ENCODE measurements around the gene PHEX.

PHEX gene

DNA sequence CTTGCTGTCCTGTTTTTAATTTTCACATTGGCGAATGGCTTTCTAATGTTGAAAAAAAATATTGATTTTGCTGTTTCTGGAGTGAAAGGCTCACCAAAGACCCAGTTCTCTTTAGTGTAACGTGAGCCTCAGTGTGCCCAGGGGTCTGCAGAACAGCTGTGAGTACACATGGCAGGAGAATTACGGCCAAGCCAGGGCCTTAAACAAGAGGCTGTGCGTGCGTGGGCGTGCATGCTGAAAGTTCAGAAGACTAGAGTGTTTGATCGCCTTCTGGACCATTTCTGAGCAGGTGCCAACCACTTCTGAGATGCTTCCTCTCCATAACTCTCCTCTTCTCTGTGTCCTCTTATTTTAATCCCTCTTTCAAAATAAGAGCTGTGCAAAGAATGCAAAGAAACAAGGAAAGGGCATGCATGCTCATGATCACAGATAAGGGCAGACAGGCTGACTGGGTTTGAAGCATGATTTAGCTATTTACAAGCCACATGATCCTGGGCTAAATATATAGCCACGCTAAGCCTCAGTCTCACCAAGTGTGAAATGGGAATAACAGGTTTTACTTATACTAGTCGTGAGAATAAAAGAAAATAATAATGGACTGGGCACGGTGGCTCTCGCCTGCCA lies 9.9 kb downstream of the PHEX start:
- DNase-seq, result no peak

DNA sequence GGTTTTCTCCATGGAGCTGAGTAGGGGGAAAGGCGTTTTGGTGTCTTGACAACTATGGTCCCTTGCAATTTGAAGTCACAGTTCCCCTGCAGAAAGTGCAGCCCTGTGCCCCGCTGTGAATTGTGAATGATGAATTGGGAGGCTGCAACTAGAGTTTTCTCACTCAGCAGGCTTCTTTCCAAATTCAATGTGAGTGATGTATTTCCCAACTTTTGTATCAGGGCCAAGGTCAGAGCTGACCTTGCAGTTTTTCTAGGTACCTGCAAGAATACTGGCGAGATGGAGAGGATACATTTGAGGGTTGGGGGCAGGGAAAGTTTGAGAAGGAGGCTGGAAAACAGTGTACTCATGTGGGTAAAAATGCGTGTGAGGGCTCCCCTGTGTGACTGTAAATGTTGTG lies 11.7 kb downstream of the PHEX start:
- no peak for DNase-seq

DNA sequence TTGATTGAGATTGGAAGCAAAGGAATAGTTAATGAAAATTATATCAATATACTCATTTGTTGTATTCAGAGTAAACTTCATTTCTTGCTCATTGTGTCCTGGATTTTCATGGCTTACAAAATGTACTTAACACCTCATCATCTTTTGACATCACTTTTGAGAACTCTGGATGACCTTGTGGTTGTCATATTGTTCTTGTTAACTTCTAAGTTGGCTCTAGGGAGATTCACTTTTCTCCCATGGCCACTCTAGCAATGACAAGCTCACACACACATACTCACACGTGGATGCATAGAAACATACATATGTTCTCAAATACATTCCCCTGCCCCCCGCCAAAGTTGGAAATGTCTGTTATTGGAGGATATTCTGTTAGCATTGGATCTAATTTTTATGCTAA lies 15.3 kb downstream of the PHEX start:
- no peak for DNase-seq

DNA sequence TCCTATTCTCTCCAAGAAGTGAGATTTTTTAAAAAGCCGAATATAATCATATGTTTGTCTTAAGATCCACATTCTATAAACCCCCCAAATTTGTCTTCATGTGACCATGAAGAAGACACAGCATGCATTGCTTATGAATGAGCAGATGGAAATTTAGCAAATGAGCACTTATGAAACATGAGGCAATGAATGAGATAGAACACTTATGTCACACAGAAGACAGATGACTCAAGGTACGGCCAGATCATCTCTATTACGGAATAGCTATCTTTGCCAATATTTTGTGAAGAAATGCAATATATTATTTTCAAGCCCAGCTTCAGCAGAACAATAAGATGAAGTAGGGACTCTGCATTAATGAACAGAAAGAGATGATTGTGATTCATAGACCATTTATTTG lies 21.4 kb downstream of the PHEX start:
- DNase-seq, result no peak

DNA sequence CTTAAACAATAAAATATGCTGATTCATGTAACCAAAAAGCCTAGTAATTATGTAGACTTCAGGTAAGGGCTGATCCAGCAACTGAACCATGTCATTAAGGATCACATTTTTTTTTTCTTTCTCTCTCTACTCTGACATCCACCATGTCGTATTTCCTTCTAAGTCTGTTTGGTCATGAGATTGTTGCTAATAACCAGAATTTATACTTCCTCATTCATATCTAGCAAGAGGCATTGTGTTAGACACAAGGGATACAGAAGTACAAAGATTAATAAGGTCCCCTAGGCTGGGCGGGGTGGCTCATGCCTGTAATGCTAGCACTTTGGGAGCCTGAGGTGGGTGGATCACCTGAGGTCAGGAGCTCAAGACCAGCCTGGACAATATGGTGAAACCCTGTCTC lies 24.1 kb downstream of the PHEX start:
- DNase-seq, result no peak

DNA sequence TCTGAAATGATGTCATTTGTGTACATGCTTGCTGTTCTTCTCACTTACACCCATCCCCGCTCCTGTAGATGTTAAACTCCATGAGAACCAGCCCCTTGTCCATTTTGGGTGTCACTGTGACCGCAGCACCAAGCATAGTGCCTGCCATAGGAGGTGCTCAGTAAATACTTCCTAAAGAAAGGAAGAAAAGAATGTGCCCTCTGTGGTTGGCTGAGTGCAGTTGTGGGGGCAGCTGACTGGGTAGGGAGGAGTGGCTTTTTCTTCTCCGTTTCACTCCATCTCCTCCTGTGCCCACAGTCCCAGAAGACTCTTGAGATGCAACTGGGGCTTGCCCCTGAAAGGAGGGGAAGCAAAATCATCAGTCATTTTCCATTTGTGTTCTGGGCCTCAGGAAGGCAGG lies 25.5 kb downstream of the PHEX start:
- DNase-seq, result no peak

DNA sequence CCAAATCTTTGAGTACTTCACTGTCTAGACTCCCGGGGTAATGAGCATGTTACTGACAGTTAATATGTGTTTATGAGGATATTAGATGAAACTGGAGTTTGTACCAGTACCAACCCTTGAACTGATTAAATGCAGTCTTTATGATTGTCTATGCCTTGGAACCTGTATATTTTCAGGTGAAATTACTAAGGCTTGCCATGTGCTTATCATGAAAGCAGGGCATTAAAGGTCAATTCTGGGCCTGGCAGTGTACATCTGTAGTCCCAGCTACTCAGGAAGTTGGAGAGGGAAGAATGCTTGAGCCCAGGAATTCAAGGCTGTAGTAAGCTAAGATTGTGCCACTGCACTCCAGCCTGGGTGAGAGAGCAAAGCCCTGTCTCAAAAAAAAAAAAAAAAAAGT lies 27.6 kb downstream of the PHEX start:
- DNase-seq, result no peak

DNA sequence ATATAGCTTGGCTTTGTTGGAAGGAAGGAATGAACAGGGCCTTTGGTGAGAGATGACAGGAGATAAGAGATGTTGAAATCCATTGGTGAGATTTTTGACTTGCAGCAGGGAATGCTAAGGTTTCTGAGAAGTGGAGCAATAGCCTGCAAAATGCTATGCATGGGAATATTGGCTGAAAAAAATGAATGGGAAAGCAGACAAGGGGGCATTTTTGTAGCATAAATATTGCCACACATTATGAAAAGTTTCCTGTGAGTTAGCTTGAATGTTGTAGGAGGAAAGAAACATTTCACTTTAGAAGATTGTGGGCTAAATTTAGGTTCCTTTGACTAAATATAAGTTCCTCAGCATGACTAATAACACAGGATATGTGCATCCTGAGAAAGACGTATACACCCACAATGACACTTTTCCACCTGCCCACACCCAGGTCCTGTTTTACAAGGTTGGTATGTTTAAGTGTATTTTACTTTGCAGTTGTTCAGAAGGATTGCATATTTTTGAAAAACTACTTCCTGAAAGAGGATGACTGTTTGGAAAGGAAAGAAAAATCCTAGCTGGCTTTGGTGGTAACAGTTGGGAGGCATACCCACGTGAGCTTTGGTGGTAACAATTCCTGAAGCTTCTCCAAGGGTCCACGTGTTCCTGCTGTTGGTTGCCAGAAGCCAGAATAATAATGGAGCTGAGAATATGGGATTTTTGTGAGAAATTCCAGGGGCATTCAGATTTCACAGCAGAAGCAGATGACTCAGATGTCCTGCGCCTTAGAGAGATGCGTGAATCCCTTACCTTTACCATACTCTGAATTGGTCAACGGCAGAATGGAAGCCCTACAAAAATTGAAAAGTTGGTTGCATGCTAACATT lies 28.5 kb downstream of the PHEX start:
- no peak for DNase-seq

DNA sequence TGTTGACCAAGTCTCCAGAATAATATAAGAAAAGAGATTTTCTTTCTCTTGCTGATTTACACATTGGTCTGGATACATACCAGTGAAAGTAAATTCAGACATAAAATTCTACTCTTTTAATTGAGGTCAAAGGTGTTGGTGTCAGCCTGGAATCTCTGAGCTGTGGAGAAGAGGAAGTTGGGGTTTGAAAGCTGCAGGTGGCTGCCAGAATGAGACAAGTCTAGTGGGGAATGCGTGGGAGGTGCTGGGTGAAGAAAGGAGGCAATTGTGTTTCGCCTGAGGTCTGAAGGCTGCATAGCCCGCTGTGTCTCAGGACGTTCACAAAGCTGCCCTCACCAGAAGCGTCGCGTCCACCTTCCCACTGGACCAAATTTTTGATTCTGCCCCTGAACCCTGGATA lies 31.2 kb downstream of the PHEX start:
- DNase-seq, result no peak

DNA sequence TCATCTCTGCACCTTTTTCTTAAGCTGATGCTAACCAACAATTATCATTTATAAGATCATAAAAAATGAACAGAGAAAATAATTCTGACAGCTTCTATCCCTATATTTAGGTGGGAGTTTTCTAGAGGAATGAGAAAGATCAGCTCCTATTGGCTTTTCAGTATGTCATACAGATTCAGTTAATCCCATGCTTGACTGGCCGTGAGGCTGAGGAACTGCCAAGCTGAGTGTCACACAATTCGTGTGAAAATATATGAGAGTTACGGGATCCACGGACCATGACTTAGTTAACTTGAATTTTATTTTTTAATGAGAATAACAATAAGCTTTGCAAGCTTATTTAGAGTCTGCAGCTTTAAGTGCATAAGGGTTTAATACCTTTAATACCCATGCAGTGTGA lies 37.5 kb downstream of the PHEX start:
- no peak for DNase-seq

DNA sequence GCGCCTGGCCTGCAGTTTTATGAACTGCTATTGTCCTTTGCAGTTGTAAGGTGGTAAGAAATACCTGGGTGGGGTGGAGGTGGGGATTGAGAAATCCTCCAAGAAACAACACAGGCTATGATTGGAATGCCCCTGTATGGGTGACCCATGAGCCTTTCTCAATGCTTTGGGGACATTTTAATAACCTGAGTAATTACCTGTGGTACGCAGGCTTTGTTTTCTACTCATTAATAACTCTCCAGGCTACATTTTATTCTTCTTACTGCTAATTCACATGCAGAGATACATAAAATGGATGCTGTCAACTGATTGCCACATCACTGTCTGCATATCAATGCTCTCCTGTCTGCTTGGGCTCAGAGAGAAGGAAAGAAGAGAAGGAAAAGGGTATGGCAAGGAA lies 41.8 kb downstream of the PHEX start:
- DNase-seq, result no peak

DNA sequence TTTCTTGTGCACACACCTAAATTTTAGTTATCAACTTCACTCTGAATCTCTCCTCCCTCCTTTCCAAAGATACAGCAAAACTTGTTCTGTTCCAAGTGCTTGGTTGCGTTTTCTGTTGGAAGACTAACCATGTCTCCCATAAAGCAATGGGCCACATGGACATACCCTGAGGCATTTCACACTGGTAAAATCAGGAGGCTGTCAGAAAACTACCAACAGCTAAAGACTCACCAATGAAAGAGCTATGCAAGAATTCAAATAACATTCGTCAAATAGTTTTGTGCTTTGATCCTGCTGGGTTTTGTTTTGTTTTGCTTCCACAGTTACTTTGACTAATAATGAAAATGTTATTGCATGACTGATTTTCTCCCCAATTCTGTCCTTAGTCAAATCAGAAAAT lies 46.0 kb downstream of the PHEX start:
- DNase-seq, result no peak

DNA sequence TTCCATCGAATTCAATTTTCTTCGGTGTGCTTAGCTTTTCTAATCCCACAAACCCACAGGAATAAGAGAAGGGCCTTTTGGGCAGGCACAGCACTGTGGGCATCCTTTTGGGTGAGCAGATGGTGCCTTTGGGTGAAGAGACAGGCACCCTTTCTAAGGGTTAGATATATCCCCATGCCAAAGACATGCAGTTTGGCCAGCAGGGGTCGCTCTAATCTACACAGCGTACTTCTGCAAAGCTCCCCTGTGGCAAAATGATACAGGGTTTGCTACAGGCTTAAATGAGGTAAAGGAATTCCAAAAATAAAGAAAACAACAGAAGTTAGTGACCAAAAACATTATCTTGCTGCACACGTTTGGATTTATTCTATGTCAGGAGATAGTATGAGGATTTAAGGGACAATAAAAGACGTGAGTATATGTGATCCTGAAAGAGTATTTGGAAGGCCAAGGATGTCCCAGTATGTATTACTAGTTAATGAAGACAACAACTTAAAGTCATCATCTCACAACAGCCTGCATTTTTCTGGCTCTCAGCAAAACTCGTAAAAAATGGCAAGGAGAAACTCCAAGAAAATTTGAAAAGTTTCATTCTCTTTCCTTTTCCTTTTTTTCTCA lies 49.5 kb downstream of the PHEX start:
- DNase-seq, result no peak

DNA sequence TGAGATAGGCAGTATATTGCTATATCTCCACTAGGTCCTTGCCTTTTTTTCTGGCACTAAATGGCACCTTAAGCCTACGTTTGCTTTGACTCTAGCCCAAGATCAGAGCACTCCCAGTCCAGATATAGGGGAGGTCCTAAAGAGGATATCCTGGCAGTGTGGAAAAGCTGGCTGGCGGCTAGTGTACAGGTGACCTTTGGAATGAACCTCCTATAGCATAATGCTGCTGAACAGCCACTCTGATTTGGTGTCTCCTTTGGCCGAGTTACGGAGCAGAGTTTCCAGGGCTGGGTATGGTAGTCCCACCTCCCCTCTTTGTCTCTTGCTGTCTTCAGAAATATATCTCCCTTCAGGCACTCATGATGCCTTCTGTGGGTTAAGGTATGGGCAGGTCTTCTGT lies 53.9 kb downstream of the PHEX start:
- DNase-seq, result no peak

DNA sequence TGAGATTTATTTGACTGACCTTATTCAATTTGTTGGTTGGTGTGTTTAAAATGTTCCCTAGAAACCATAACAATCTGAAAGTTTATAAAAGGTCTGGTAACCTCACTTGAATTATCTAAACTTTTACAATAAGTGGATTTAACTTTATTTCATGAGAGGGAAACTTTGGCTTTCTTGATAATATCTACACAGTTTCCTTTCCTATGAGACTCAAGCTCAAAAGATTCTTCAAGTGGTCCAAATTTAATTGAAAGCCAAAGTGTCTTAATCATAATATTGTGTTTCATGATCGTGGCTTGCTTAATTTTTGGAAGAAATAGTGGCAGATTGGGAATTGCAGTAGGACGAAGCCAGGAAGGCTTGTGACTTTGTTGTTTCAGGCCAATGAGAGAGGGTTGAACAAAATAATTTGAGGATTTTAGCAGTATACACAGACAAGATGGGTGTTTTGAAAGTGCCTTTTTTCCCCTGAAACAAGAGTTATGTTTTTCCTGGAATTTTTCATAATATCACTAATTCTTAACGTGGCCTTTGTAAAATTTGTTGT lies 55.0 kb downstream of the PHEX start:
- DNase-seq, result no peak

DNA sequence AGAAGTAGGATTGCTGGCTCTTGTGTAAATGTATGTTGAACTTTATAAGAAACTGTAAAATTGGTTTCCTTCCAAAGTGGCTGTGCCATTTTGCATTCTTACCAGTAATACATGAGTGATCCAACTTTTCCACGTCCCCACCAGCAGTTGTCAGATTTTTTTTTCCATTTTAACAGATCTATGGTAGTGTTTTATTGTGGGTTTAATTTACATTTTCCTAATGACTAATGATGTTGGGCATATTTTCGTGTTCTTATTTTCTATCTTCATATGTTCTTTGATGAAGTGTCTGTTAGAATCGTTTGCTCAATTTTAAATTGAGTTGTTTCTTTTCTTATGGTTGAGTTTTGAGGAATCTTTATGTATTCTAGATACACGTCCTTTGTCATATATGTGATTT lies 56.2 kb downstream of the PHEX start:
- DNase-seq, result no peak

DNA sequence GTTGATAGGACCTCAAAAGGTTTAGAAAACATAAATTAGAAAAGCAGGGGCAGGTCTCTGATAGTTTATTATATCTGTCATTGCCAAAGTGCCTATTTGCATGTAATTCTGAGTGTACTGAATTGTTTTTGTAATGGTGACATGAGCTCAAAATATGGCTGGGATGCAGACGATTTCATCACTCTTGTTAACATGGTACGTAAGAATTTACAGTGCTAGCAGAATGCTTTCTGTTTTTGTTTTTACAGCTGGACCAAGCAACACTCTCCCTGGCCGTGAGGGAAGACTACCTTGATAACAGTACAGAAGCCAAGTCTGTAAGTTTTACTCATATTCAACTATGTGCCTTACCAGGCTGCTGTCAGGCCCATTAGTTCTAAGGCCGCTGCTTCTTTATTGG lies 58.1 kb downstream of the PHEX start:
- no peak for DNase-seq

DNA sequence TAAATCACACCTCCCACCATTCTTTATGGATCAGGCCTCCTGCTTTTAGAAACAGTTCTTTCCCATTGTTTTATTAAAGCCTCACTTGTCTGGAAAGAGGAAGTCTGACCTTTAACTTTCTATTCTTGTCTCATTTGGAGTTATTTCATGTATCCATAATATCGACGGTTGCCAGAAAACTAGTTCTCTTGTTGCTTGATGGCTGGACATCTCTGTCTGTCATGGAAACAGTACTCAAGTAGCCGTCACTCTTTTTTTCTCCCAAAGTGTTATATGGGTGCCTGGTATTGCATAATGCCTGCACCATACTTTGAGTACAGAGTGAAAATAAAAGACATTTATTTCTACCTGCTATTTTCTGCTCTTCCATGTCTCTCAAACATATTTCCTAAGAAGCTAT lies 61.4 kb downstream of the PHEX start:
- DNase-seq, result no peak

DNA sequence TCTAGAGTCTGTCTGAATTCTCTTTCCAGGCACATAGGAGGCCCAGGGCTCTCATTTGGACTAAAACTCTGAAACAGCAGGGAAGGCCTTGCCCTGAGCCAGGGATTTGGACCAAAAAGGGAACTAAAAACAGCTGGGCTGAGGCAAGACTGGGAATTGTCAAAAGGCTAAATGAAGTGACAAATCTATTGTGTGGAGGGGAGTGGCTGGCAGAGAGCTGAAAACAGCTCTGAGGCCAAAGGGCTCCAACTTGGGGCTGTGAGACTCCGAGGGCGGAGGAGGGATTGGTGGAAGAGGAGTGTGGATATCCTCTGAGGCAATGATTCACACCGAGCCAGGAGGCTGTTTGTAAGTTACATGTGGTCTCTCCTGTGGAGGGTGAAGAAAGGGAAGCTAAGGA lies 63.2 kb downstream of the PHEX start:
- no peak for DNase-seq

DNA sequence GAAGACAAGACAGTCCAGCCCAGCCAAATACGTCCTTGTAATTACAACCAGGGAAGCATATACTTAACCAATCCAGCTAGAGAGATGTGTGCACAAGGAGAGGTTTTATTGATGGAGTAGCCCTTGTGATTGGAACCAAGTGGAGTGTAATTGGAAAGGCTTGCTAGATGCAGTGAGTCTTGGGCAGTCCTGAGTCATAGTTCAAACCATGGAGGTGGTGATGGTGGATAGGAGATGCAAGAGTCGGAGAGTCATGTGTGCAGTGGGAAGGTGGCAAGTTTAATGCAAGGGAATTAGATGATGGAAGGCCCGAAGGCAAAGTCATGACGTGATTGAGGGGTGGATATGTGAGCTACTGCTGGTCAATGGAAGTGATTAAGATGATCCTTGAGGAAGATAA lies 63.7 kb downstream of the PHEX start:
- no peak for DNase-seq

DNA sequence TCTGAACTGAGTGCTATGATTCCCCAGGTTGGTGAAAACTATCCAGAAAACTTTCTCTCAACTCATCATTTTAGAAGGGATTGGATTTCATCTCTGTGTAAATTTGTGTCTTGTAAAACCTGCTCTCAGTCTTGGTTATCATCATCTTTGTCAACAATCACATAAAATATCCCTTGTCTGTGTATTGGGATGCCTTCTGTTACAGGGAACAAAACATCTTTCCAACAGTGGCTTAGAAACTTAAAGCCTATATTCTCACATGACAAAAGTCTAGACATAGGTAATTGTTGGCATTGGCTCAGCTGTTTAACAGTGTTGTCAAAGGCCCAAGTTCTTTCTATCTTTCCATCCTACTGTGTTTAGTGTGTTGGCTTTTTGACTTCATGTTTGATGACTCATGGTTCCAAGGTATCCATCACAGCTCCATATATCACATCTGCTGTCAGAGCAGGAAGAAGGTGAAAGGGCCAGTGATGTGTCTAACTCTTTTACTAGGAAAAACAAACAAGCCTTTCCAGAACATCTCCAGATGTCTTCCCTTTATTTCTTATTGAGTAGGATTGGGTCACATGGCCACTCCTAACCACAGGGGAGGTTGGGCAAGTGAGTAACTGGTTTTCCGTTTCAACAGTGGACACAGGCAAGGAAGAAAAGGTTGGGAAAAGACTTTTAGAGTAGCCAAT lies 65.0 kb downstream of the PHEX start:
- DNase-seq, result no peak

DNA sequence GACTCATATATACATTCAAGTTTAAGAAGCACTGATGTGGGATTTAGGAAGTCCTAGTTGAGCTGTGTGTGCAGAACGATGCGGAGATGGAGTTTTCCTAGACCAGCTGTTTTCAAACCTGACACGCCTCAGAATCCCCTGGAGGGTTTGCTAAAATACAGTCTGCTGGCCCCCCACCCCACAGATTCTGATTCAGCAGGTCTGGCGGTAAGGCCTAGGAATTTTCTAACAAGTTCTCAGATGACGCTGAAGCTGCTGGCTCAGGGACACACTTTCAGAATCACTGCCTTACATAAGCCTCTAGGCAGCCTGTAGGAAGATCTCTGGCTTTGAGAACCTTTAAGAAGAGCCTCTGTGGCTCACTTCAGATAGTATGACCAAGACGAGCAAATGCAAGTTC lies 73.1 kb downstream of the PHEX start:
- DNase-seq, result no peak

DNA sequence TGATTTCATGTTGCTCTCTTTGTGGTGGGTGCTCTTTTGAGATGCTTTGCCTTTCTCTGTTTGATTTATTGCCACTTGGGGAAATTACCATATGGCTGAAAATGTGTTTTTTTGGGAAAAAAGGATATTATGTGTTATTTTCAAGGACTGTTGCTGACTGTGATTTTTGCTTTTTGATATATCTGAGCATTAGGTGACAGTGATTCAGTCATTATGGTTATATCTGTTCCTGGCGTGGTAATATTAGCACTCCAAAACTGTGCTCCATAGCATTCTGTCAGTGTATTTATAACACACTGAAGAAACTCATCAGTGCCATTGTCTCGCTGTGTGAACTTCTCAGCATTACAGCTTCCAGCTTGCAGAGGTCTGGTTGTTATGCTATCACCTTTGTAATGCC lies 73.8 kb downstream of the PHEX start:
- DNase-seq, result no peak

DNA sequence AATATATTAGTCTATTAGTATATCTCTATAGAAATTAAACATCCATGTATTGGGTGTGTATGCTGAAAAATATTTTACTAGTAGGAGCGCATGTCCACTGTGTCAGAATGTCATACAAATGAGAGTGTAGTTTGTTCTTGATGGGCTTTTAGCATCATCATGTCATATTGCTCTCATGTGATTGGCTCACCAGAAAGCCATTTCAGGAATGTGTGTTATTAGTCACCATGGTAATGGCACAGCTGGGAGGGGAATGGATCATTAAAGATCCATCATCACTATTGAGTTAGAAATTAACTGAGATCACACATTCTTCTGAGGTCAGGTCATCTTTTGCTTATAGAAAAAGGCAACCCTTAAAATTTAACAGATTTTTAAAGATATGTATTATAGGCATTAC lies 77.3 kb downstream of the PHEX start:
- no peak for DNase-seq

All from NCI-H2107 (cell line).